GM21723 (cell line): Measurements from ENCODE around the gene UBE2E2.
A peak's percentile ranks its signal among the peaks of the same experiment; 100 is the strongest.

Experiments
- ATAC-seq: cut with Tn5 transposase; IDR thresholded peaks from one replicate; pipeline ENCODE4 v1.9.1; 2021; ENCODE audit warnings: mild to moderate bottlenecking, moderate library complexity; ENCODE audit not compliant: unreplicated experiment

The UBE2E2 gene

DNA sequence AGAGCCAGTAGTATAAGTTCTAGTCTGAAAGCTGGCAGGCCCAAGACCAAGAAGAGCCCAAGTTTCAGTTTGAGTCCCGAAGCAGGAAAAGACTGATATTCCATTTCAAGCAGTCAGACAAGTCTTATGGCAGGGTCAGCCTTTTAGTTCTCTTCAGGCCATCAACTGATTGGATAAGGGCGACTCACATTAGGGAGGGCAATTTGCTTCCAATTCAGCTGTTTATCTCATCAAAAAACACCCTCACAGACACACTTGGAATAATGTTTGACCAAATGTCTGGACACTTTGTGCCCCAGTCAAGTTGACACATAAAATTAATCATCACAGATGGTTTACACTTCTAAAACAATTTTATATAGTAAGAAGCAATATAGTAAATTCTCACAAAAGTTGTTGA is 69.7 kb downstream of the UBE2E2 start:
- ATAC-seq, result no peak

DNA sequence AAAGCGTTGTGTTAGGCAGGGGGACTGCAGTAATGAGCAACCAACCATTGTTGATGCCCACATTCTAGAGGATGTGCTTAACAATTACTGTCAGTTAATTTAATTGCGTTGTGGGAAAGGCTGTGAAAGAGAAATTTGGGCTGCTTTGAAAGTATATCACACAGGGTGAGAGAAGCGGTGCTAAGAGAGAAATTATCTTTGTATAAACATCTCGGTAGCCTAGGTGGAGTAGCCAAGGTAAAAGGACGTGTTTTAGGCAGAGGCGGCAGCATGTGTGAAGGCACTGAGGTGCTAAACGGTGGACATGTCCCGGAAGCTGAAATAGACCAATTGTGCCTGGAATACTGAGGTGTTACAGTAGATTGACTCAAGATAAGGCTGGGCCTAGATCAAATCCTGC is 71.9 kb downstream of the UBE2E2 start:
- ATAC-seq, result no peak

DNA sequence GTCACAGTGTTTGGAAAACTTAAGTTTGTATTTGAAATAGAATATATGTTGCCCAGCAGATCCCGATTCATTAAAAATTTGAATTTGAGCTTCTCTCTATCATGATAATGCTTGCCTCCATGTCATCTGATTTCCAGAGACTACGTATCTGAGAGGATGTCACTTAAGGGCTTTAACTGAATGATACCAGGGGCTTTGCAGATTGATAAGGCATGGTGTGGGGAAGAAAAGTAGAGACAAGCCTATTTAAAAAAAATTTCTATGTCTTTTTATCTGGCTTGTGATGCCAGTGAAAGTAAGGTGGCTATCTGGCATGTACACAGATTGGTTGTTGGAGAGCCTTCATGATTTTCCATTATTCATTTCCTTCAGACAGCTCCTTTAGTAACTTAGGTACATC is 72.7 kb downstream of the UBE2E2 start:
- ATAC-seq, result no peak

DNA sequence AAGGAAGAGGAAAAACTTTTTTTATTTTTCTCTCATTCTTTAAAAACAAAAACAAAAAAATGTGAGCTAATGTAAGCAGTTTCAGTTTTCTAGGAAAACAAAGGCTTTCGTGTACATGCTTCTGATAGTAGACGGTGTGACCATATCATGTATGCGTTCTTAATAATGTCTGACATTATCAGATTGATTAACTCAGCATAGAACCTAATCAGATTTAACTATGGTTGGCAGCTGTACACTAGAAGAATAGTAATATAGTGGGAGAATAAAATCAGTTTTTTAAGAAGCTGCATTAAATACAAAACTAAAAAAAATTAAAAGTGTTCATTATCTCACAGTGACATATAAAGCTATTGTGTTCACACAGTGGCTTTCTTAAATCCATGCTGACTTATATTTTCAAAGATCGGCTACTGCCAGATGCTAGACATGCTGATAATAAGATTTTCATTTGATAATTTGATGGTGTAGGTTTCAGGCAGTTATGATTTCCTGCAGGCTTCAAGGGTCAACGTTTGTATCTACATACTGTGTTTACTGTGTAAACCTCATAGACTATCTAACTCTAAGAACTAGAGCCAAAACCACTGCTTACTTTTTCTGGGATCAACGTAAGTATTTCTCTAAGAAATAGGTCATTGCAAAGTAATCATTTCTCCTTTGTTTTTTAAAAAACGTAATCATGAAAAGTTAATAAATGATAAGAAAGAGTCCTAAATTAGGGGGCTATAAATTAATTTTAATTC is 74.0 kb downstream of the UBE2E2 start:
- ATAC-seq, result no peak

DNA sequence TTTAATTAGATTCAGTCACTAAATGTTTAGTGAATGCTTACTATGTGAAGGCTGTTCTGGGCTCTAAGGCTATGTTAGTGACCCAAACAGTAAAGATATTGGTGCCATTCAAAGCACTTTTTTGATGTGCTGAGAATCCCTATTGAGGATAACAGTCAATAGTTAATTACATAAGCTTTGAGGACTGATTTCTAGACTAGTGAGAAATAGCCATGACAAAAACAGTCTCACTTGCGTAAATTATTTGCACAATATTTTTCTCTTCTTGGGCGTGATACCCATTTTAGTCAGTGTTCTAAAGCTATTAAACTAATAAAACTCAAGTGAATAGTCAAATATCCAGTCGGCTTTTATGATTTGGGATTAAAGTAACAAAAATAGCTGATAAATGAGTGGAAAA is 74.6 kb downstream of the UBE2E2 start:
- ATAC-seq, result no peak

DNA sequence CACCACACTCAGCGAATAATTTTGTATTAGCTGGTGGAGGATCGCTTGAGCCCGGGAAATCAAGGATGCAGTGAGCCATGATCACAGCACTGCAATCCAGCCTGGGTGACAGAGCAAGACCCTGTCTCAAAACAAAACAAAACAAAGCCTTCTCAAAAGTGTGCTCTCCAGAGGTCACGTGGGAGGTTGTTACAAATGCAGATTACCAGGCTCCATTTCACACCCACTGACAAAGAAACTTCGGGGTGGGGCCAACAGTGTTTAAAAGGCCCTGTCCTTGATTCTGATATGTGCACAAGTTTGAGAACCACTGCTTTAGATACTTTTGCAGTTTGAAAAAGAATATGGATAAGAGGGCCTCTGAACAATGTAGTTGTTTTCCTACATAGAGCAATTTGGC is 80.5 kb downstream of the UBE2E2 start:
- ATAC-seq, result no peak

DNA sequence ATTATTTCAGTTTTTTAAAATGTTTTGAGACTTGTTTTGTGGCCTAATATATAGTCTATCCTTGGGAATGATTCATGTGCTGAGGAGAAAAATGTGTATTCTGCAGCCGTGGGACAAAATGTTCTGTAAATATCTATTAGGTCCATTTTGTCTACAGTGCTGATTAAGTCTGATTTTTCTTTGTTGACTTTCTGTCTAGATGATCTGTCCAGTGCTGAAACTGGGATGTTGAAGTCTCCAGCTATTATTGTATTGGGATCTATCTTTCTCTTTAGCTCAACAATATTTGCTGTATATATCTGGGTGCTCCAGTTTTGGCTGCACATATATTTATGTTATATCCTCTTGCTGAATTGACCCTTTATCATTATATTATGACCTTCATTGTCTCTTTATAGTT is 85.2 kb downstream of the UBE2E2 start:
- ATAC-seq, result no peak

DNA sequence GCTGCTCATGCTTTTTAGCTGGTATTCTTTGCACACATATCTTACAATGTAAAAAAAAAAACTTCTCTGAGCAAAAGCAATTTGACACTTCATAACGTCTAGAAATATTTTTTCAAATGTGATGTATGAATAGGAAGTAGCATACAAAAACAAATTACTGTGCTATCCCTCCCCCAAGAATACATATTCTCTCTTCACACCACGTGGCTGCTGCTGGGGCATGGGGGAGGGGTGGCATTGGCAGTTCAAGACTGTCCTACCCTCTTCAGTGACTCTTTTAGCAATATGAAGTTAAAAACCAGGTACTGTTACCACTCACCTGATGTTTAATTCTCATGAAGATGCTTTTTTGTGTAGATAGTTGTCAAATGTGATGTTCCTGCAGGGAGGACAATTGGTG is 85.6 kb downstream of the UBE2E2 start:
- no peak for ATAC-seq

DNA sequence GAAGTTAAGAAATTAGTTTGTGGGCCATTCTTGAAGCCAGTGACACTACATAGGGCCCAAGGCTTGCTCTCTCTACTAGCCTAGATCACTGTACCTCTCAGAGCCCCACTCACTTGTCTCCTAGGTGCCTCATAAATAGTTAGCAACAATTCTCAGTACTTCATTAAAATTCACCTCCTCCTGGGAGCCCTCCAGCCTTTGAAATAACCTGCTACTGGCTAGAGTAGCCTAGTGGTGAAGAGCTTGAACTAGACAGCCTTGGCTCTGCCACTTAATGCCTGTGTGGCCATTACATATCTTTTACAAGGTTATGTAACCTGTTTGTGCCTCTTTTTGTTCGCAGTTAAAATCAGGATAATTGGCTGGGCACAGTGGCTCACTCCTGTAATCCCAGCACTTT is 89.3 kb downstream of the UBE2E2 start:
- no peak for ATAC-seq

DNA sequence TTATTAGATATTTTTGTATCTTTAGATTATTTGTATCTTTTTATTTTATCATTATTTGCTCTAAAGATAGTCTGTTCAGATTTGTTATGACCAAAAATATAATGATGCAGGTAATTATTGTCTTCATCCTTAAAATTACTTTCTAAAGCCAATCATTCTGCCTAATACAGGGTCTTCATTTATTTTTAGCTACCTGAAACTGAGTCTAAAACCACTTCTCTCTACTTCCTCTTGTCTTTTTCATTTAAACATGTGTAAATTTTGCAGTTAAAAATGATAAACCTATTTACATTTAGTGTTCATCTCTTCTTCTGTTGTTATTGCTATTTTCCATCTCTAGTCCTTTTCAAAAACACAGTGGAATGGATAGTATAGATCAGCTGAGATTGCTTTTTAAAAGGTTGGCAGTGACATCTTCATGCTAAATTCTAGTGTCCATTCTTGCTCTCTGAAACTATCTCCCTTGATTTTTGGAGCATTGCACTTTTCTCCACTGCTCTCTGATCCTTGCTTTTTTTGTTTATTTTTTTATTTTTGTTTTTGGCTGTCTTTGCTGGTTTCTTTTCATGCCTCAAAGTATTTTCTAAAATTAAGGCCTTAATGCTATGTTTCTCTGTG is 91.8 kb downstream of the UBE2E2 start:
- ATAC-seq, result peak; percentile 62

DNA sequence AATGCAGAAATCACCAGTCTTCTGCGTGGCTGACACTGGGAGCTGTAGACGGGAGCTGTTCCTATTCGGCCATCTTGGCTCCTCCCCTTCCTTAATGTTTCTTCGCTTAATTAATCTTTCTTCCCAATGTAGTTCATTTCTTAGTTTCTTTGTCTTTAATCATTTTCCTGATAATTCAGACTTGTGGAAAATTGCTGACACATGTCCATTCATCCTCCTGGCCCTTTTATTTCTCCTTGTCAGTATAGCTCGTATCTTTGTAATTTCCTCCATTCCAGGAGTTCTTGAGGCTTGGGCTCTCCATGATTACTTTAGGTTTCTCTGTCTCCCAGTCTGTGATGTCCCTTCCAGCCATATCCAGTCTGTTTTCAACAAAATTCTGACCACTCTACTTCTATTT is 98.7 kb downstream of the UBE2E2 start:
- no peak for ATAC-seq

DNA sequence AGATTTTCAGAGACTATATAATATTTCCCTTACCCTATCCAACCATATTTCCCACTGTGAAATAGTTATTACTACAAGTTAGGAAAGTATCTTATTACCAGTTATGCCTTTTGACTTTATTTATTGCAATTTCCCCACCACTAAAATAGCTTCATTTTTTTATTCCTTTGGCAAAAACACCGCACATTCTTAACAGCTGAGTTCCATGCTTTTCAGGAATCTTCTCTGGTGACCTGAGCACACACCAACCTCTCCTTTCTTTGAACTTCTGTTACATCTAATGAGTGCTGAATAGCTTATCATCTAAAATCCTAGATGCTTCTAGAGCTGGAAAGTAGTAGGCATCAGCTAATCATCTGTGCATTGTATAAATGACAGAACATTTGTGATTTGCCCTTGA is 99.1 kb downstream of the UBE2E2 start:
- ATAC-seq, result no peak

DNA sequence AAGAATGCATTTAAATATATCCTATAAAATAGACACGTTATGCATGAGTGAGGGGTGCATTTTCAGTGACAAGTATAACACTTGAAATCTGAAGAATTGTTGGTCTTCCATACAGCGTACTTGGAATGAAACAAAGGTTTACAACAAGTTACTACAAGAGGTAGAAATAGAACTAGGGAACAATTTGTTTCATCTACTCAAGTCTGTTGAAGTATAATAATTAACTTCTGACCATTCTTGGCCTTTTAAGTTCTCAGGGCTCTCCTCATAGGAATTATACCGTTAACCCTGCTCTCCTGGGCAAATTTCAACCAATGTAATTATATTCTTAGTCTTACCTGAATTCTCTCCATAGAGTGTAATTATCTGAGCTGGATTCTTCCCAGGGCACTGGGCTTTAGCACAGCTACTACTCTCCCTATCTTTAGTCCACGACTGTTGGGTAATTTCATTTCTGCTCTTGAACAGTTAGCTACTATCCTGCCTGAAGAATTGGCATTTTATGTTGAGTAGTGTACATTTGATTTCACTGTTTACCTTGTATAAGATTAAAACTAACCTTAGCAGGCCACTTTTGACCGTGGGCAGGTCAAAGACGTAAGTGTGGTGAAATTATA is 100.6 kb downstream of the UBE2E2 start:
- ATAC-seq, result no peak

DNA sequence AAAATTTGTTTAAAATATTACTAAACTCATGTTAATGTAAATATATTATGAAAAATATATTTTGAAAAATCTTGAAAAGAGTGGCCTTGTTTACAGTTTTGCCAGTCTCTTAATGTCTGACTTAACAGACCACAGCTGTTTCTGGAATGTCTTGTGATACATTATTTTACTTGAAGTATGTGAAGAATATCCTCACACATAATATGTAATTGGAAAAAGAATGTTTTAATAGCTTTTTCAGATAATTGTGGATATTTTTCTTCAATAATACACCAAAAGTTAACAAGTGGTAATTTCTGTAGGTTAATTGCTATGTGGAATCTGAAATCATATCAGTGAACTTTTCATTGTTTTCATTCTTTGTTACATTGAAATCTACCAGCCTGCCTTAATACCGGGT is 101.3 kb downstream of the UBE2E2 start:
- ATAC-seq, result no peak

DNA sequence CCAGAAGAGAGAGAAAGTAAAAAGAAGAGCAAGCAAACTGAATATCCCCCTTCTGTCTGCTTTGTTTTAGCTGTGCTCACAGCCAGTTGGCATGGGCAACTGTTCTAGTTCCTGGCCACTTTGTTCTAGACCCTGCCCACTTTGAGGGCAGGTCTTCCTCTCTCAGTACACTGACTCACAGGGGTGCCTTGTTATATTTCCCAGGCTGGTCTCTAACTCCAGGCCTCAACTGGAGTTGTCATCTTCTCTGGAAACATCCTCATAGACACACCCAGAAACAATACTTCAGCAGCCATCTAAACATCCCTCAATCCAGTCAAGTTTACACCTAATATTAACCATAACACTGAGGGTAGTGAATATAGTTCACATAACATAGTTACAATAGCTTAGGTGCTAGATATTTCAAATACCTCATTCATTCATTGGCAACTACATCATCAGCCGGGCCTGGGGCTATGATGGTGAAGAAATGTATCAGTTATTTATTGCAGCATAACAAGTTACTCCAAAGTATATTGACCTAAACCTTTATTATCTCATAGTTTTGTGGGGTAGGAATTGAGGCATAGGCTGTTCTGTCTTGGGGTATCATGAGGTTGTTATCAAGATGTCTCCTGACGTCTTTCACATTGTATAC is 106.0 kb downstream of the UBE2E2 start:
- ATAC-seq, result no peak

DNA sequence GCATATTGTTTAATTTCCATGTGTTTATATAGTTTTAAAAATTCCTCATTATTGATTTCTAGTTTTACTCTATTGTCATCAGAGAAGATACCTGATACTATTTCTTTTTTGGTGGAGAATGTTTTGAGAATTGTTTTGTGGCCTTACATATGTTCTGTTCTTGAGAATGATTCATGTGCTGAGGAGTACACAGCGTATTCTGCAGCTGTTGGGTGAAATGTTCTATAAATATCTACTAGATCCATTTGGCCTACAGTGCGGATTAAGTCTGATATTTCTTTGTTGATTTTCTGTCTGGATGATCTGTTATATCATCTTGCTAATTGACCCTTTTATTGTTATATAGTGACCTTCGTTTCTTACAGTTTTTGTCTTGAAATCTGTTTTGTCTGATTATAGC is 109.7 kb downstream of the UBE2E2 start:
- no peak for ATAC-seq

DNA sequence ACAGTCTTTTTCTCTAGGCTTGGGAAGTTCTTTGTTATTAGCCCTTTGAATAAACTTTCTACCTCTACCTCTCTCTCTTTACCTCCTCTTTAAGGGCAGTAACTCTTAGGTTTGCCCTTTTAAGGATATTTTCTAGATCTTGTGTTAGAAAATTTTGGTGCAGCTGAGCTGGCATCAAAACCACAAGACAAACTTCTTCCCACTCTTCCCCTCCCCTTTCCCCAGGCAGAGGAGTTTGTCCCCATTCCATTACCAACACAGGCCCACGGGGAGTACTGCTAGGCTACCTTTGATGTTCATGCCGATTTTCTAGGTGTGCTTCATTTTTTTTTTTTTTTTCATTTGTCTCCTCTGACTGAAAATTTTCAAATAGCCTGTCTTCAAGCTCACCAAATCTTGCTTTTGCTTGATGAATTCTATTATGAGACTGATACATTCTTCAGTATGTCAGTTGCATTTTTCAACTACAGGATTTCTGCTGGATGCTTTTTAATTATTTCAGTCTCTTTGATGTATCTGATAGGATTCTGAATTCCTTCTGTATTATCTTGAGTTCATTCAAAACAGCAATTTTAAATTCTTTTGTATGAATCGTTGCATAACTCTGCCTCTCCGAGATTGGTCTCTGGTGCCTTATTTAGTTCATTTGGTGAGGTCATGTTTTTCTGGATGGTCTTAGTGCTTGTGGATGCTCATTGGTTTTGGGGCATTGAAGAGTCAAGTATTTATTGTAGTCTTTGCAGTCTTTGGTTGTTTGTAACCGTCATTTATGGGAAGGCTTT is 112.0 kb downstream of the UBE2E2 start:
- ATAC-seq, result no peak

DNA sequence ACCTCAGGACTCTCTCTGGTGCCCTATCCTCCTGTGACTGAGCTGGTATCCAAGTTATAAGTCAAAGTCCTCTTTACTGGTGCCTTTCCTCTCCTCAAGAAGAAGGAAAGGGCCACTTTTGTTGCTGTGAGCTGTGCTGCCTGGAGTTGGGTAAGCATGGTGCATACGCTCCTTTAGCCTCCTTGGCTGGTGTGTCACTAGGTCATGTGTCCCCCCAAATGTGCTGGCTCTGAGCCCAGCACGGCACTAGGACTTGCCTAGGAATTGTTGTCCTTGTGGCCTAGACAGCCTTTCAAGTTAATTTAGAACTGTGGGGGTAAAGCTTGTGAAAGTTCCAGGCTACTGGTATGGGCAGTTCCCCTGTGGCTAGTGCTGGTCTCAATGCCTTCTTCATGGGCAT is 113.8 kb downstream of the UBE2E2 start:
- no peak for ATAC-seq

DNA sequence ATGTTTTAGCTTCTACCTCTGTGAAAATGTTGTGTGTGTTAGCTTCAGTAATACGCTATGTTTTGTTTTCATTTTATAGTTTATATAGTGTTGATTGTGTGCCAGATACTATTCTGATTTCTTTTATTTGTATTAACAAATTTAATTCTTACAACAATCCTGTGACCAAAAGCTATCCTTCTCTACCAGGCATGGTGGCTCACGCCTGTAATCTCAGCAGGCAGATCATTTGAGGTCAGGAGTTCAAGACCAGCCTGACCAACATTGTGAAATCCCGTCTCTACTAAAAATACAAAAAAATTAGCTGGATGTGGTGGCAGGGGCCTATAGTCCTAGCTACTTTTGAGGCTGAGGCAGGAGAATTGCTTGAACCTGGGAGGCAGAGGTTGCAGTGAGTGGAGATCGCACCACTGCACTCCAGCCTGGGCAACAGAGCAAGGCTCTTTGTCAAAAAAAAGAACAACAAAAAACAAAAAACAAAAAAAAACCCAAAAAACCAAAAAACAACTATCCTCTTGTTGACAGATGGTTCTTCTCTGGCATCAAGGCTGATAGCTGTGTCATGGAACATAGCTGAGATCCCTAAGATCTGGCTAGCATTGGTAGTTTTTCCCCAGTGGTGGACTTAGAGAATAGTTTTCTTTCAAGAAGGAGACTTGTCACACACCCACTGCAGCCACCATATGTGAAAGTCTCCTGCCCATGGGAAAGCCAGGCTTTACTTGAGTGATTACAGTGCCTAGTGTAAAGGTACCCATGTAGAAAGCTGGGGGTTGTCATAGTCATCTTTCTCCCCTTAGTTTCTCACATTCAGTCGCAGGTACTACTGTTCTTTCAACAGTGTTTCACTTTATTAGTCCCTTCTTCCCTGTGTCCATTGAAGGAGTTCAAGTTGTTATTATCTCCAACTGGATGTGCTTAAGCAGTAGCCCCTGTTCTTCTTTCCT is 116.5 kb downstream of the UBE2E2 start:
- ATAC-seq, result no peak
